Measurements from ENCODE around the gene TNRC6A. TPM values are rescaled to one million over a fixed set of nuclear protein-coding genes. Genes with fewer than 3 reads are reported as not detected.
"Not testable (repeated sequence)": the region's sequence is repeated elsewhere in the genome, so short reads cannot be mapped to it uniquely, and the experiment has no call there.

The TNRC6A gene
- total RNA-seq, 1 experiment from 2014 or later = 41.6 TPM

- intact Hi-C loops (cut with micrococcal nuclease) = no loop called here
- CTCF ChIA-PET = interaction anchor here (1.0 kb wide), 1 partner anchor 10 kb away, joined by 8 read pairs; no protein-coding TSS in a partner anchor
- POLR2A ChIA-PET = interaction anchor here (0.6 kb wide), 1 partner anchor 181 kb away, joined by 3 read pairs; no protein-coding TSS in a partner anchor
- no peak for TF ChIP-seq CTCF (IDR thresholded peaks at IDR 0.05; ENCODE audit: unreplicated experiment)
- Mint-ChIP-seq H3K36me3 (ENCODE audit: insufficient read depth, unreplicated experiment) (no peaks in the 10 kb centered on the region), H3K27ac (ENCODE audit: low read depth, unreplicated experiment) (peak overlapping the region; percentile 84), H3K27me3 (ENCODE audit: insufficient read depth, unreplicated experiment) (peaks cover 12% of the 10 kb centered on the region), H3K9me3 (ENCODE audit: unreplicated experiment) (no peaks in the 10 kb centered on the region), H3K4me3 (ENCODE audit: unreplicated experiment) (no peak overlapping the region), H3K4me1 (ENCODE audit: insufficient read depth, unreplicated experiment) (peaks cover 13% of the 10 kb centered on the region)
- no TSS peak for BruUV-seq (replicated peaks)
- peak; percentile 29 for DNase-seq (ENCODE audit: unreplicated experiment)
Measured at GRCh38 chr16:24844101-24845030, 114.9 kb downstream of the TNRC6A start.

GRCh38 chr16:24845031-24845365 is 115.5 kb downstream of the TNRC6A start:
- Mint-ChIP-seq H3K4me1 (ENCODE audit: insufficient read depth, unreplicated experiment) (peaks cover 13% of the 10 kb centered on the region), H3K27me3 (ENCODE audit: insufficient read depth, unreplicated experiment) (peaks cover 12% of the 10 kb centered on the region)
- H3K4me3 Mint-ChIP-seq (ENCODE audit: unreplicated experiment); POLR2A ChIA-PET; H3K9me3 Mint-ChIP-seq (ENCODE audit: unreplicated experiment); CTCF ChIA-PET; DNase-seq (ENCODE audit: unreplicated experiment); intact Hi-C loops (cut with micrococcal nuclease); BruUV-seq (replicated peaks); H3K36me3 Mint-ChIP-seq (ENCODE audit: insufficient read depth, unreplicated experiment); H3K27ac Mint-ChIP-seq (ENCODE audit: low read depth, unreplicated experiment): not testable (repeated sequence)

- intact Hi-C loops (cut with micrococcal nuclease) = no loop called here
- Mint-ChIP-seq H3K9me3 (ENCODE audit: unreplicated experiment) (no peaks in the 10 kb centered on the region), H3K4me1 (ENCODE audit: insufficient read depth, unreplicated experiment) (peaks cover 13% of the 10 kb centered on the region), H3K36me3 (ENCODE audit: insufficient read depth, unreplicated experiment) (no peaks in the 10 kb centered on the region), H3K27ac (ENCODE audit: low read depth, unreplicated experiment) (no peak within 1 kb of the TSS), H3K27me3 (ENCODE audit: insufficient read depth, unreplicated experiment) (peaks cover 12% of the 10 kb centered on the region), H3K4me3 (ENCODE audit: unreplicated experiment) (no peak within 1 kb of the TSS)
- ChIA-PET CTCF (interaction anchor here (1.2 kb wide), 1 partner anchor 384 kb away, joined by 6 read pairs; no protein-coding TSS in a partner anchor), POLR2A (no interaction called here)
- TF ChIP-seq CTCF (IDR thresholded peaks at IDR 0.05; ENCODE audit: unreplicated experiment) = no peak
- no peak for DNase-seq (ENCODE audit: unreplicated experiment)
- BruUV-seq (replicated peaks) = no TSS peak
Measured at GRCh38 chr16:24845726-24846547, 116.5 kb downstream of the TNRC6A start, which contains the start of gene SLC5A11. SLC5A11 (plus strand) TSS chr16:24845963; CDS start chr16:24858644, 12,681 bp downstream.

GRCh38 chr16:24846548-24847357 is 117.3 kb downstream of the TNRC6A start:
- H3K4me3 Mint-ChIP-seq (ENCODE audit: unreplicated experiment) = no peak overlapping the region
- POLR2A ChIA-PET = no interaction called here
- DNase-seq (ENCODE audit: unreplicated experiment) = no peak
- TF ChIP-seq CTCF (IDR thresholded peaks at IDR 0.05; ENCODE audit: unreplicated experiment) = no peak
- no peaks in the 10 kb centered on the region for H3K9me3 Mint-ChIP-seq (ENCODE audit: unreplicated experiment)
- CTCF ChIA-PET = interaction anchor here (1.2 kb wide), 1 partner anchor 383 kb away, joined by 6 read pairs; no protein-coding TSS in a partner anchor
- intact Hi-C loops (cut with micrococcal nuclease) = no loop called here
- H3K4me1 Mint-ChIP-seq (ENCODE audit: insufficient read depth, unreplicated experiment) = peaks cover 16% of the 10 kb centered on the region
- H3K27me3 Mint-ChIP-seq (ENCODE audit: insufficient read depth, unreplicated experiment) = peaks cover 12% of the 10 kb centered on the region
- H3K36me3 Mint-ChIP-seq (ENCODE audit: insufficient read depth, unreplicated experiment) = no peaks in the 10 kb centered on the region
- H3K27ac Mint-ChIP-seq (ENCODE audit: low read depth, unreplicated experiment) = no peak overlapping the region
- BruUV-seq (replicated peaks) = no TSS peak

Measured in MCF 10A (cell line).